Common myeloid progenitor, CD34-positive (primary cell): ENCODE results near the gene CSNK2A1.

ENCODE experiments used
- CTCF ChIA-PET: fragments of 350-600 bp; sonication (Branson Sonifier 250); formaldehyde crosslinking; loops from one replicate; lab custom pipeline; 2021; ENCODE audit warnings: antibody characterized with exemption; lab: Charles Lee
- POLR2A ChIA-PET: fragments of 350-600 bp; sonication (Branson Sonifier 250); formaldehyde crosslinking; loops from one replicate; lab custom pipeline; 2021; ENCODE audit warnings: antibody characterized with exemption; lab: Charles Lee
- DNase-seq, 3 donors: peaks; one replicate each; pipeline versions ENCODE4 v3.0.0 to v3.0.0-alpha.2; 2013
- H3K27ac ChIP-seq, 2 experiments: 1 replicate in 1 of 2; 2 replicates in 1 of 2; pipeline ENCODE4 v1.7.0; 2013; ENCODE audit warnings: inconsistent platforms in 2 of 2, low read length in 2 of 2, mild to moderate bottlenecking in 2 of 2, low read depth in 1 of 2, moderate library complexity in 1 of 2; ENCODE audit not compliant: severe bottlenecking in 2 of 2, insufficient read depth in 1 of 2, poor library complexity in 1 of 2
- H3K27me3 ChIP-seq, 5 experiments: replicated peaks in 2 of 5; 1 replicate in 3 of 5; 2 replicates in 2 of 5; pipeline versions ENCODE4 v1.6.1 to v1.7.0; 2013; ENCODE audit warnings: low read length in 4 of 5, mild to moderate bottlenecking in 2 of 5, moderate library complexity in 2 of 5, inconsistent platforms in 1 of 5; ENCODE audit not compliant: insufficient read depth in 5 of 5, control insufficient read depth in 4 of 5
- H3K36me3 ChIP-seq, 4 experiments: 1 replicate in 2 of 4; 2 replicates in 2 of 4; pipeline versions ENCODE4 v1.6.1 to v1.7.0; 2013; ENCODE audit warnings: low read length in 3 of 4, control low read depth in 1 of 4, mild to moderate bottlenecking in 1 of 4; ENCODE audit not compliant: control insufficient read depth in 4 of 4, insufficient read depth in 4 of 4
- H3K4me1 ChIP-seq, 4 experiments: 1 replicate in 3 of 4; 2 replicates in 1 of 4; pipeline versions ENCODE4 v1.6.1 to v1.7.1; 2013; ENCODE audit warnings: low read length in 3 of 4, mild to moderate bottlenecking in 3 of 4, control low read depth in 1 of 4, inconsistent platforms in 1 of 4, moderate library complexity in 1 of 4; ENCODE audit not compliant: control insufficient read depth in 4 of 4, insufficient read depth in 4 of 4; ENCODE audit errors: control extremely low read depth in 1 of 4
- H3K4me3 ChIP-seq, 7 experiments: 1 replicate in 4 of 7; 2 replicates in 3 of 7; pipeline versions ENCODE4 v1.5.1 to v1.7.0; 2013; ENCODE audit warnings: mild to moderate bottlenecking in 7 of 7, low read length in 6 of 7, moderate library complexity in 6 of 7, inconsistent platforms in 2 of 7, low read depth in 2 of 7, control low read depth in 1 of 7; ENCODE audit not compliant: insufficient read depth in 4 of 7, control insufficient read depth in 1 of 7; ENCODE audit errors: extremely low read depth in 1 of 7
- H3K9me3 ChIP-seq, 5 experiments: 1 replicate in 4 of 5; 2 replicates in 1 of 5; pipeline versions ENCODE4 v1.6.1 to v1.7.1; 2013; ENCODE audit warnings: low read length in 4 of 5, mild to moderate bottlenecking in 2 of 5, inconsistent platforms in 1 of 5, low read depth in 1 of 5, moderate library complexity in 1 of 5; ENCODE audit not compliant: control insufficient read depth in 4 of 5, insufficient read depth in 2 of 5; ENCODE audit errors: control extremely low read depth in 1 of 5
- WGBS: methylation state at CpG from one replicate; pipeline ENCODE4 v1.1.5; 2013; ENCODE audit not compliant: insufficient coverage; 5-methylcytosine and 5-hydroxymethylcytosine counted together

Gene CSNK2A1

DNA sequence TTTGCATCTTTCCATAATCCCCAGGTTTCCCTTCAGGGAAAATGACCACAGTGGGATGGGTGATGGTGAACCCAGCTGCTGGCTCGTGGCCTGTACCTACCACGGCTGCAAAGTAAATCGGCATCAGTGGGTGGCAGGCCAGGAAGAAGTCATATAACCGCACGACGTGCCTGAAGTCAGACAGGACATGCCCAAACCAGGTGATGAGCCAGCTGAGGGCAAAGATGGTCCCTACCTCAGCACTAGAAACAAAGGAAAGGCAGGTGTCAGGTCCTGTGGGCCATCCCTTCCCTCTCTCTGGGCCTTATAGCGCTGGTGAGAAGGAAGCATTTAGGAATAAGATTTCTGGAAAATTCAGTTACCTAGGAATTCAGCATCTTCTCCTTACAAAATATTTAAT lies 103.4 kb downstream of the CSNK2A1 start:
- H3K27ac ChIP-seq = no peak overlapping the region
- no peak for DNase-seq
- WGBS = 98% methylated on average over 6 of the region's 7 CpGs
- no peaks in the 10 kb centered on the region for H3K27me3 ChIP-seq
- H3K4me1 ChIP-seq = peaks cover 14 to 37% (median 31%) of the 10 kb centered on the region in 4 experiments
- H3K9me3 ChIP-seq = no peaks in the 10 kb centered on the region
- POLR2A ChIA-PET = no interaction called here
- CTCF ChIA-PET = interaction anchor here (0.6 to 1.5 kb wide), 2 partner anchors 10 to 37 kb away, joined by 3 to 7 read pairs; no protein-coding TSS in a partner anchor
- peaks cover 30 to 81% (median 57%) of the 10 kb centered on the region in 4 experiments for H3K36me3 ChIP-seq
- no peak overlapping the region for H3K4me3 ChIP-seq

- POLR2A ChIA-PET = no interaction called here
- H3K27me3 ChIP-seq = no peaks in the 10 kb centered on the region
- 24% methylated on average over 15 of the region's 18 CpGs for WGBS
- H3K9me3 ChIP-seq = no peaks in the 10 kb centered on the region
- peak overlapping the region in 6 of 7 experiments; percentile 5 to 55 (median 44) for H3K4me3 ChIP-seq
- DNase-seq = peak; percentile 82 to 91 (median 89)
- CTCF ChIA-PET = interaction anchor here (0.9 to 2.6 kb wide), 10 partner anchors 9 to 83 kb away, joined by 3 to 9 read pairs (median 4); no protein-coding TSS in a partner anchor
- peaks cover 25 to 74% (median 53%) of the 10 kb centered on the region in 4 experiments for H3K36me3 ChIP-seq
- H3K4me1 ChIP-seq = peaks cover 14 to 37% (median 31%) of the 10 kb centered on the region in 4 experiments
- no peak overlapping the region for H3K27ac ChIP-seq
These were observed 104.8 kb downstream of the CSNK2A1 start for GRCh38 chr20:438571-439469.

DNA sequence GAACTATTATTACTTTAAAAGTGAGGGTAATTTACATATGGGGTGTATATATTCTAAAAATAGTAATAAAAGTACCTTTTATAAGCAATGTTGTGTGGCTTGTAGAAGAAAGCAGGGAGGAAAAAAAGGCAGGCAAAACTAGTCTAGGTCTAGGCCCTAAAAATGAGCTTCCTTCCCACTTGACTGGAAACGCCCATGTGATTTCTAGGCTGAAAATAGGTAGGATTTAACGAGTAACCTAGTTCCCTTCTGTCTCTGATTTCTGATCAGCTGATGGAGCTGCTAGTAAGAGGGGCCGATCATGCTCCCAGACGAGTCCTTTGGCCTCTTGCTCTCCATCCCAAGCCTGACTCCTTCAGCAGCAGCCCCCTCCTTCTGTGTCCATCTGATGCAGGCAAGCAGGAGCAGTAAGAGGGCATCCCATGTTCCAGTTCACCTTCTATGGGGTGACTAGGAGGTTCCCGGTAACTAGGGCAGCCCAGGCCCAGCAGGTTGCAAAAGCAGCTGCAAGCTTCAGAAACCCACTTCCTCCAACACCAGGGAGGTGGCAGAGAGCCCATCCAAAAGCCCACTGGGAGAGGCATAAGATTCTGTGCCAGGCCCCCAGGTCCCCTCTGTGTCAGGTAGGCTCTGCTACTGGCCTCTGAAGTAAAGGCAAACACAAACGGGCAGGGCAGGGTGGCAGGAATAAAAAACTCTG lies 105.7 kb downstream of the CSNK2A1 start:
- DNase-seq = peak; percentile 25 to 82 (median 78)
- Histone ChIP-seq H3K36me3 (peaks cover 21 to 73% (median 49%) of the 10 kb centered on the region in 4 experiments), H3K4me3 (peak overlapping the region in 4 of 7 experiments; percentile 25 to 46 (median 35)), H3K27me3 (no peaks in the 10 kb centered on the region), H3K9me3 (no peaks in the 10 kb centered on the region), H3K4me1 (peaks cover 14 to 39% (median 35%) of the 10 kb centered on the region in 4 experiments), H3K27ac (peak overlapping the region in 1 of 2 experiments; percentile 14)
- ChIA-PET POLR2A (no interaction called here), CTCF (interaction anchor here (0.8 to 2.6 kb wide), 12 partner anchors 8 to 83 kb away, joined by 3 to 9 read pairs (median 4); no protein-coding TSS in a partner anchor)
- WGBS = 33% methylated on average over 5 of the region's 6 CpGs

DNA sequence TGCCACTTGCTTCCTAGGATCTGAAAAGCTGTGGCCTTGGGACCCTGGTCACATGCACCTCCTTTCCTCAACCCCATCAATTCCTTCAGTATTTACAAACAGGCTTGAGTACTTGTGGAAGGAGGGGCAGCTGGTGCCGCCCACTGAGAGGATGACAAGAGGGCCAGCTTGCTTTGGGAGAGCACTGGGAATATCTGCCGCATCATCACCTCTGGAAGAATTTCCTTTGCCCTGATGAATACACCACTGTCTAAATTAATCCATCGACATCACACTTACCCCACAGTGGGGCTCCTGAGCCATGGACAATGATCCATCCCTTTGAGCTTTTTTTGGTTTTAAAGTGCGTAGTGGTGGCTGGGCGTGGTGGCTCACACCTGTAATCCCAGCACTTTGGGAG lies 107.1 kb downstream of the CSNK2A1 start:
- peaks cover 14 to 39% (median 35%) of the 10 kb centered on the region in 4 experiments for H3K4me1 ChIP-seq
- ChIA-PET POLR2A (no interaction called here), CTCF (interaction anchor here (2.5 kb wide), 1 partner anchor 81 kb away, joined by 9 read pairs; no protein-coding TSS in a partner anchor)
- 100% methylated on average over 3 of the region's 5 CpGs for WGBS
- DNase-seq = no peak
- peaks cover 20 to 74% (median 50%) of the 10 kb centered on the region in 4 experiments for H3K36me3 ChIP-seq
- H3K9me3 ChIP-seq = no peaks in the 10 kb centered on the region
- H3K27ac ChIP-seq = no peak overlapping the region
- H3K27me3 ChIP-seq = no peaks in the 10 kb centered on the region
- H3K4me3 ChIP-seq = no peak overlapping the region

DNA sequence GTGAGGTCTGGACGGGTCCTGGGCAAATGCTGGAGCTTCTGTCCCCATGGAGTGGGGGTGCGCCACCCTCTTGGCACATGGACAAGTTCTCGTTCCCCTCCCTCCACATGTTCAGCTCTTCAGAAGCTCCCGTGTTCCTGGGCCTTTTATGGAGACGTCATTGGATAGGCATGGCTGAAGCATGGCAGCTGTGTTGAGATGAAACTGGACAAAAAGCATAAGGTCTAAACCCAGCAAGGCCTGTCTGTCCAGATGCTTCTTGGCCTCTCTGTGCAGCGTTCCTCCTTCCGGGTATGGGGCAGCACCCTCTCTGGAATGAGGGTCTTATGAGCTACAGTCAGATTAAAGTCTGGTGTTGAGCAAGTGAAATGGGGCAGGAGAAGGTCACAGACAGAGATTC lies 108.0 kb downstream of the CSNK2A1 start:
- no peak overlapping the region for H3K4me3 ChIP-seq
- CTCF ChIA-PET = interaction anchor here (1.2 to 1.6 kb wide), 2 partner anchors 10 to 81 kb away, joined by 3 to 10 read pairs; no protein-coding TSS in a partner anchor
- WGBS = 94% methylated on average over 7 of the region's 7 CpGs
- no peaks in the 10 kb centered on the region for H3K27me3 ChIP-seq
- peaks cover 14 to 39% (median 35%) of the 10 kb centered on the region in 4 experiments for H3K4me1 ChIP-seq
- DNase-seq = no peak
- H3K27ac ChIP-seq = no peak overlapping the region
- H3K9me3 ChIP-seq = no peaks in the 10 kb centered on the region
- POLR2A ChIA-PET = no interaction called here
- H3K36me3 ChIP-seq = peaks cover 15 to 75% (median 49%) of the 10 kb centered on the region in 4 experiments

GRCh38 chr20:434661-435419 lies 108.8 kb downstream of the CSNK2A1 start:
- Histone ChIP-seq H3K4me1 (peaks cover 12 to 34% (median 32%) of the 10 kb centered on the region in 4 experiments), H3K36me3 (peaks cover 13 to 75% (median 51%) of the 10 kb centered on the region in 4 experiments), H3K27ac (no peak overlapping the region), H3K9me3 (no peaks in the 10 kb centered on the region), H3K4me3 (no peak overlapping the region), H3K27me3 (no peaks in the 10 kb centered on the region)
- POLR2A ChIA-PET = no interaction called here
- WGBS = 94% methylated on average over 11 of the region's 16 CpGs
- no peak for DNase-seq
- CTCF ChIA-PET = interaction anchor here (0.9 to 1.6 kb wide), 3 partner anchors 11 to 80 kb away, joined by 3 to 10 read pairs (median 4); no protein-coding TSS in a partner anchor
